ENCODE results near the gene SPPL3. TPM values are rescaled to one million over a fixed set of nuclear protein-coding genes. Genes with fewer than 3 reads are reported as not detected.

SPPL3 gene
- total RNA-seq, 1 donor from 2014 or later = 40.3 TPM

DNA sequence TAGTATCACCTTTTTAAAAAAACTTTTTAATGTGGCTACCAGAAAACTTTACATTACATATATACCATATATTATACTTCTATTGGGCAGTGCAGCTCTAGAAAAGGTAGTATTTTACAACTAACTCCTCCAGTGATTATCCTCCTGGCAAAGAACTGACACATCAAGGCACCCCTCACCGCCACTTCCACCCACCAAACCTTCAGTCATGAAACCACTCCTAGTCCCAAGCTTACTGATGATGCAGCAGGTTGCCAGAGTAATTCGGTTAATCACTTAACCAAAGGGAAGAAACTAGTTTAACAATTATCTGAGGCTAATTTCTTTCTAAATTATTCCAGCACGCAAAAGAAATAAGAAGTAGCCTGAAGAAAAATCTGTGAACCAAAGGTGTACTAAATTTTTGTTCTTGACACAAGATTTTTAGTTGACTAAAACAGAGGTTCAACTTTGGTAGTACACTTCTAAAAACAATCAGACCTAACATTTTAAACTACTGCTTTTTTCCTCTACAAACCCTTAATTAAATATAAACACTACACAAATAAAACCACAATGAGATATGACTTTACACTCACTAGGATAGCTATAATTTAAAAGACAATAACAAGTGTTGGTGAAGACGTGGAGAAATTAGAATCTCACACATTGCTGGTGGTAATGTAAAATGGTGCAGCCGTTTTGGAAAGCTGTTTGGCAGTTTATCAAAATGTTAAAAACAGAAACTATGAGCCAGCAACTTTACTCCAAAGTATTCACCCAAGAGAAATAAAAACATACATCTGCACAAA is 16.7 kb downstream of the SPPL3 start:
- DNase-seq = no peak
- ChIA-PET POLR2A (interaction anchor here (1.0 to 3.6 kb wide), 2 partner anchors 16 to 39 kb away, joined by 4 to 11 read pairs; partner anchors contain the start of gene SPPL3), CTCF (interaction anchor here (0.6 kb wide), 1 partner anchor 963 kb away, joined by 3 read pairs; no protein-coding TSS in a partner anchor)
- H3K4me1 Mint-ChIP-seq = peaks cover 55% of the 10 kb centered on the region
- TF ChIP-seq CTCF (IDR thresholded peaks at IDR 0.05) = no peak
- no peaks in the 10 kb centered on the region for H3K27me3 Mint-ChIP-seq
- peaks cover 11% of the 10 kb centered on the region for H3K36me3 Mint-ChIP-seq (ENCODE audit: low read depth)
- H3K9me3 Mint-ChIP-seq = no peaks in the 10 kb centered on the region
- intact Hi-C loops (cut with micrococcal nuclease) = loop anchor here (2.0 kb wide), 1 partner anchor 17 kb away; the partner anchor contains the start of gene SPPL3
- peak overlapping the region; percentile 4 for H3K27ac Mint-ChIP-seq
- ATAC-seq (ENCODE audit: low read depth) = no peak
- no peak overlapping the region for H3K4me3 Mint-ChIP-seq

- no peaks in the 10 kb centered on the region for H3K9me3 Mint-ChIP-seq
- H3K4me1 Mint-ChIP-seq = peaks cover 57% of the 10 kb centered on the region
- ChIA-PET CTCF (interaction anchor here (1.0 to 1.2 kb wide), 2 partner anchors 29 to 86 kb away, joined by 3 read pairs; no protein-coding TSS in a partner anchor), POLR2A (interaction anchor here (0.6 to 3.6 kb wide), 7 partner anchors 17 to 1146 kb away, joined by 3 to 11 read pairs (median 3); partner anchors contain the start of genes POP5 and SPPL3)
- H3K27ac Mint-ChIP-seq = peak overlapping the region; percentile 87
- no peak for TF ChIP-seq CTCF (IDR thresholded peaks at IDR 0.05)
- no peaks in the 10 kb centered on the region for H3K27me3 Mint-ChIP-seq
- DNase-seq (no peak), ATAC-seq (ENCODE audit: low read depth) (peak; percentile 76)
- peaks cover 5% of the 10 kb centered on the region for H3K36me3 Mint-ChIP-seq (ENCODE audit: low read depth)
- H3K4me3 Mint-ChIP-seq = peak overlapping the region; percentile 72
- intact Hi-C loops (cut with micrococcal nuclease) = loop anchor here (2.0 kb wide), 1 partner anchor 18 kb away; the partner anchor contains the start of gene SPPL3
Measured at GRCh38 chr12:120886199-120887018, 17.7 kb downstream of the SPPL3 start.

DNA sequence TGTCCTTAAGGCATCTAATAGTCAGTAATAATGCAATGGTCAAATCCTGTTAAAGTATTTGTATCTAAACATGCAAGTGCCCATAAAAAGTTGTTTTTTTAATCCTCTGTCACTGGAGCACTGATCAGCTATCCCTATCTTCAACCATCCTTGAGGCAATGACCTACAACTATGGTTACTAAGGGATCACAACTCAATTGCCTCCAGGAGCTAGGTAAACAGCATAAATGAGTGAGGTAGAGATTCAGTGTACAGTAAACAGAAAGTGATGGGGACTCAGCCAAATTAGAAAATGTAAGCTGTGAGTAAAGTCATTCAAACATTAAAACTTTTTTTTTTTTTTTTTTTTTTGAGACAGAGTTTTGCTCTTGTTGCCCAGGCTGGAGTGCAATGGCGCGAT is 18.6 kb downstream of the SPPL3 start:
- no peak for TF ChIP-seq CTCF (IDR thresholded peaks at IDR 0.05)
- H3K4me3 Mint-ChIP-seq = peak overlapping the region; percentile 24
- DNase-seq (no peak), ATAC-seq (ENCODE audit: low read depth) (no peak)
- no peaks in the 10 kb centered on the region for H3K9me3 Mint-ChIP-seq
- ChIA-PET POLR2A (interaction anchor here (0.6 to 3.6 kb wide), 3 partner anchors 16 to 1193 kb away, joined by 3 to 11 read pairs (median 3); partner anchors contain the start of gene SPPL3), CTCF (interaction anchor here (0.6 to 1.2 kb wide), 3 partner anchors 29 to 1226 kb away, joined by 3 read pairs; no protein-coding TSS in a partner anchor)
- no peak overlapping the region for H3K27ac Mint-ChIP-seq
- peaks cover 4% of the 10 kb centered on the region for H3K36me3 Mint-ChIP-seq (ENCODE audit: low read depth)
- intact Hi-C loops (cut with micrococcal nuclease) = no loop called here
- no peaks in the 10 kb centered on the region for H3K27me3 Mint-ChIP-seq
- peaks cover 55% of the 10 kb centered on the region for H3K4me1 Mint-ChIP-seq

- intact Hi-C loops (cut with micrococcal nuclease) = no loop called here
- H3K27ac Mint-ChIP-seq = peak overlapping the region; percentile 25
- peaks cover 3% of the 10 kb centered on the region for H3K36me3 Mint-ChIP-seq (ENCODE audit: low read depth)
- no peak overlapping the region for H3K4me3 Mint-ChIP-seq
- no peak for DNase-seq
- ATAC-seq (ENCODE audit: low read depth) = no peak
- peaks cover 61% of the 10 kb centered on the region for H3K4me1 Mint-ChIP-seq
- POLR2A ChIA-PET = no interaction called here
- CTCF ChIA-PET = no interaction called here
- H3K27me3 Mint-ChIP-seq = no peaks in the 10 kb centered on the region
- no peaks in the 10 kb centered on the region for H3K9me3 Mint-ChIP-seq
- TF ChIP-seq CTCF (IDR thresholded peaks at IDR 0.05) = no peak
Measured at GRCh38 chr12:120884644-120885043, 19.5 kb downstream of the SPPL3 start.
